Measurements from ENCODE around the gene IGF1R.

Gene IGF1R

GRCh38 chr15:98745650-98746374, 97.5 kb downstream of the IGF1R start:
- no peak for DNase-seq (ENCODE audit: low read depth, low spot score)

DNA sequence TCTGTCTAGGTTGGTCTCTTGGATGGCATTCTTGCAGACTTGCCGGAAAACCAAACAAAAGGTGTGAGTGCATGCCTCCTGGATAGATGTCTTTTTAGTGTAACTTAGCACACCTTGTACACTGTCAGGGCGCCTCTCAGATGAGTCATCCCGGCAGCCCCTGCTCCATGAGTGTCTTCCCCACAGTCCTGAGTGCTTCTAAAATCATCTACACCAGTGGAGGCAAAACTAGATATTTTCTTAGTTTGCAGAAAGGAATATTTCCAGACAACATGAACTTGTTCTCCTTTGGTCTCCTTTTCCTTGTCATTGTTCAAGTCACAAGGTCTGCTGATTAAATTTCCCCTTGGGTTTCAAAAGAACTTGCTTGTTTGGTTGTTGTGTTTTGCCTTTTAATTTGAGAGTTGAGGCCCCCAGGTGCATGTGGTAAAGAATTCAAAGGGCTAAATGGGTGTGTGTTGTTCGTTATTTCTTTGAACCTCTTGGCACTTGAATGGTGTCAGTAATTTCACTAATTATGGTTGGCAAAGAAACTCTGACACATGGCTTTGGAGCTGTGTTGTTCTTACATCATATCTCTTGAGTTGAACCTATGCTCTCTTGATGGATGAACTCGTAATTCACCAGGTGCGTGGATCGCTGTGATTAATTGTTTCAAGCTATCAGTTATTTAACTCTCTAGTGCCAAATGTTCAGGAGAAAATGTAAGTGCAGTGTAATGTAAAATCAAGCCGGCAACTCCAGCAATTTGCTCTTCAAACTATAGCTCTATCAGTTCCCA, 98.2 kb downstream of the IGF1R start:
- no peak for DNase-seq (ENCODE audit: low read depth, low spot score)

DNA sequence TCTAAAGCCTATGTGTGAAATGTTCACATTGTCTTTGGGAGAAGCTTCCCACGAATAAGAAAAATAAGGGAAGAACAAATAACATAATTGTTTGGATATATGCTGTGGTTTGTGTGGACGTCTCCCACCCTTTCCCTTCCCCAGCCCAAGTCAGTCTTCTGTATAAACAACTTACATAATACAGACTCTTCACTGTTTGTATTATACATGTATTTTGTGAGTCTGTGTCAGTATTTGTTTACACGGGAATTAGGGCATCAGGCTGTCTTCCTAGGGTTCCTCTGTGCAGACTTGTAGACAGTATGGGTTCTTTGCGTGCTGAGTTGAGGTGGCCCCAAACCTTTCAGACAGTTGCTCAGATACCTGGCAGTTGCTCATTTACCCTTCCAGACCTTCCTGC, 103.4 kb downstream of the IGF1R start:
- DNase-seq (ENCODE audit: low read depth, low spot score) = no peak

DNA sequence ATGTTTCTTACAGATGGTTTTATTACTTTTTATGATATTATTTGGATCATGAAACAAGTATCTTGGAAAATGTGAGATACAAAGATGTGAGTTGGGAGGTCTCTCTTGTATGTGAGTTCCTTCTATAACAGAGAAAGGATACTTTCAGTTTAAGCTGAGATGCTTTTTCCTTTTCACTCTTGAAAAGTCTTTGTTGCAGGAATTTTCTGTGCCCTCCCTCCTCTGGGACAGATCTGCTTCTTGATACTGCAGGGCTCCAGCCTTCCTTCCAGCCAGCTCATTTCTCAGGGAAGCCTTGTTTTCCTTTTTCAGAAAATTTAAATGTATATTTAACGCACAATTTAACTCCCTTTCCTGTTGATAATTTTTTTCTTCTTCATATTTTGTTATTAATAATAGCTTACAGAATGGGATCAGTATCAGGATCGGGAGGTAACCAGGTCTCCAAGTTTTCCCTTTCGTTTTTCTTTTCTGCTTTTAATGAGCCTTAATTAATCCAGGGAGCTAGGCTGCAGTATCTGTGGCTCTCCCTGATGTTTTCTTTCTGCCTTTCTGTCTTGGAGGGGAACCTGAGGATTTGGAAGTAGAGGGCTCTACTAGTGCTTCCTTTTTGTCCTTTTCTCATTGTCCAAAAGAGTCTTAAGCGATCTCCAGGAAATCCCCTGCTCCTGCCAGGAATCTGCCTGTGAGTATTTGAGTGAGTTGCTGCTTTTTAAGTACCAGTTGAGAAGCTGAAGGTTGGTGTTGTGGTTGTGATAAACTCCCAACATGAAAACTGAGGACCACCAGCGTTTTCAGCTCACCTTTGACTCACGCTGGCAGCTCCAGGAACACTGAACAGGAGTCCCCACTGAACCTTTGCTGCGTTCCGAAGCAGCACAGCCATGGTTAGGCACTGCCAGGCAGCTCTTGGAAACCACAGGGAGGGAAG, 105.7 kb downstream of the IGF1R start:
- DNase-seq (ENCODE audit: low read depth, low spot score) = no peak

GRCh38 chr15:98754657-98755022, 106.3 kb downstream of the IGF1R start:
- DNase-seq (ENCODE audit: low read depth, low spot score) = no peak

- DNase-seq (ENCODE audit: low read depth, low spot score) = no peak
Observed at GRCh38 chr15:98755138-98755537, 106.8 kb downstream of the IGF1R start.

DNA sequence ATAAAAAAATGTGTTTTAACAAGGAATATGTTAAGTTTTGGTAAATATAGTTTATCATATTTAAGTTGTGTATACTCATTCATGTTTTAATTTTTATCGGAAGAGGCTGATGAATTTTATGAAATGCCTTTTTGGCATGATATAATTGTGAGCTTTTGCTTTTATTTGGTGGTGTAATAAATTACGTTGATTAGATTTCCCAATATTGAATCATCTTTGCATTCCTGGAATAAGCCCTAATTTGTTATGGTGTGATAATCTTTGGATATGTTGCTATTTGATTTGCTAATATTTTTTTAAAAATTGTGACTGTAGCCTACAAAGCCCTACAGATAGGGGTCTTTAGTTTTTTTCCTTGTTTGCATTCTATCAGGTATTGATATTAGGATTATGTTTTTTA, 107.4 kb downstream of the IGF1R start:
- no peak for DNase-seq (ENCODE audit: low read depth, low spot score)

DNA sequence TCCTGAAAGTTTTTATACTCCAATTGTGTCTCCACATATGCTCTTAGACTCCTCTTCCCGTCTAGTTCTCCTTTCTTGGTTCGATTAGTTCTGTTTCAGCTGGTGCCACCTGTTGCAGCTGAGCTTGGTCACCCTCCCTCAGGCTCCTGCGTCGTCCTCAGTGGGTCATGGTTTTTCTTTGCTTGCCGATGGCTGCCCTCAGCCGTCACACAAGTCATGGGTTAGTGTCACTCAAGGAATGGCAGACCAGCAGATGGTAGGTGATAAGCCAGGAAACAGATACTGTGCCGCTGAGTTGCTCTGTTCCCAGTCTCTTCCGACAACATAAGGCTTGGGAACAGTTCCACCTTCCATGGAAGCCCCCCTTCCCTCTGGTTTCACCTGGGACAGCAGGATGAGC, 109.9 kb downstream of the IGF1R start:
- no peak for DNase-seq (ENCODE audit: low read depth, low spot score)

- no peak for DNase-seq (ENCODE audit: low read depth, low spot score)
Observed at GRCh38 chr15:98759277-98759676, 110.9 kb downstream of the IGF1R start.

GRCh38 chr15:98760112-98760826, 111.9 kb downstream of the IGF1R start:
- DNase-seq (ENCODE audit: low read depth, low spot score) = no peak

DNA sequence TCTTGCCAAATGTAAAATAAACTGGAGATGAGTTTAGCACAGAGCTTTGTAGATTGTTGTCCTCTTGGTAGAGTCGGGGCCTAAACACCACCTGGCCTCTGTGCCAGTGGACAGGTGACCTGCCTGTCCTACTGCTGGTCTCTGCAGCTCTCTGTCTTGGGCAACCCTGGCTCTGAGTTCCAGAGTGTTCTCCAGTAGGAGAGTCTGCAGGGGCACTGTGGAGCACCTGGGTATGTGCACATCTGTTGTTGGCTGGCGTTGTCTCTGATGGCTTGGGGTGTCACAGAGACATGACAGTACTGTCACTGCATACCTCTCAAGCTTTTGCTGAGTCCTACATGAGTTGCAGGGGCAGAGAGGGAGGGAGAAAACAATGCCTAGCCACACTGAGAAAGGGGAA, 112.6 kb downstream of the IGF1R start:
- DNase-seq (ENCODE audit: low read depth, low spot score) = no peak

- DNase-seq (ENCODE audit: low read depth, low spot score) = no peak
Observed at GRCh38 chr15:98763179-98763578, 114.8 kb downstream of the IGF1R start.

DNA sequence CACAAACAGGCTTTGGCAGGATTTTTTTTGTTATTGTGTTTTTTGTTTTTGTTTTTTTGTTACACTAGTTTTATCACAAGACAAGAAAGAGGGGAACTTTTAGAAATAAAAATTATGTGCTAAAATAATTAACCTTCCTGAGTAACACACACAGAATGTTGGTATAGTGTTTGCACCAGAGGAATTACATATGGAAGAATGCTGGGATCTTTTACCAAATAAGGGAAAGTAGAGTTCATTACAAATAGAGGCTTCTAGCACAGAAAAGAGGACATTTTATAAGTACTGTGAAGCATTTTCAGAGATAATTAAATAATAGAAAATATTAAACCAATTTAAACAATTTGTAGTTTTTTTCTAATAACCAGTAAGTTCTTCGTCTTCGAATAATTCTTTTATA, 116.0 kb downstream of the IGF1R start:
- no peak for DNase-seq (ENCODE audit: low read depth, low spot score)

- no peak for DNase-seq (ENCODE audit: low read depth, low spot score)
Observed at GRCh38 chr15:98765610-98766009, 117.3 kb downstream of the IGF1R start.

DNA sequence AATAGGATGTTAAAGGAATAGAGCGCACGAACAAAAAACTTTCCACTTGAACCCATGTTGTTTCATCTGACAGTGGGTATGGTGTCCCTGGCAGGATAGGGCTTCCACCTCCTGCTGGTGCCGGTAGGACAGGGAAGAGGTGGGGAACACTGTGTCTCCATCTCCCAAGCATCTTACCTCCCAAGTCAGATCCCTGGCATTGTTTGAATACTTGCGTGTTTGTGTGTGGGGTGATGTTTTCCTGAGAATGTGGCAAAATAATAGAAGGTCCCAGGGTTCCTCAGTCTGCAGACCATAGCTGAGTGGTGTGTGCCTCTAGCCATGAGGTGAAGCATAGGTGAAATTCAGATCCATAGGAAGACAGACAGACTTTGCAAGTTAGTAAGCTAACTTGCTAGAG, 119.4 kb downstream of the IGF1R start:
- DNase-seq (ENCODE audit: low read depth, low spot score) = no peak

DNA sequence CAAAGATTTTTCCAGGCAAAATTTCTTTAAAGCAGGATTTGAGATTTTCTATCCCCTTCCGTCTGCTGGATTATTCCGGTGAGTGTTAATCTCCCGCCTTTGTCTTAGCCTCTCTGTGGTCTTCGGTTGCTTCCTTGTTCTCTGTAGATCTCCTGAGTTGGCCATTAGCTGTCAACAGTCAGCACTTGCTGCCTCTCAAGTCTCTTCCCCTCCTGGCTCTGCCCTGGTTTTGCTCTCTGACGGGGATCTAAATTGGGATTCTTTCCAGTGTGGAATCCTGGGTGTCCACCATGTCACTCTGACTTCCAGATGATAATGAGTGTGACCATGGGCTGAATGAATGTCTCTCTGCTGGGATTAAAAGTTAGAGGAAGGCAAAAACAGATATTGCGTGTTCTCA, 121.5 kb downstream of the IGF1R start:
- no peak for DNase-seq (ENCODE audit: low read depth, low spot score)

GRCh38 chr15:98770984-98771383, 122.6 kb downstream of the IGF1R start:
- no peak for DNase-seq (ENCODE audit: low read depth, low spot score)

GRCh38 chr15:98771541-98771940, 123.2 kb downstream of the IGF1R start:
- no peak for DNase-seq (ENCODE audit: low read depth, low spot score)

DNA sequence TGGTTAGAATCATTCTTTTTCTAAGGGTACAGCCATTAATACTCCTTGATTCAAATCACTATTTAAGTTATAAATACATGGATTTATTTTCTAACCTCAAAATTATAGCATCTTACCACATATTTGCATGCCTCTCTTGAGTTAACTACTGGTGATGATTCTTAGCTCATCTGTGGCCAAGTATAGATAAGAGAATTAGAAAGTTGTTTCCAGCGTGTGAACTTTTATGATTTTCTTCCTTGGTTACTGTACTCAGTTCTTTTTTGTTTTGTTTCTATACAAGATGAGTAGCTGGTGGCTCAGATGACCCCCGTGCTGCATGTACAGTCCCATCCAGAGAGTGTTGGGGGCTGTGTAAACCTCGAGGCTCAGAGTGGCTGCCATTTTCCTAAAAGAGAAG, 124.6 kb downstream of the IGF1R start:
- DNase-seq (ENCODE audit: low read depth, low spot score) = no peak

- no peak for DNase-seq (ENCODE audit: low read depth, low spot score)
Observed at GRCh38 chr15:98773616-98774015, 125.3 kb downstream of the IGF1R start.

GRCh38 chr15:98774756-98775497, 126.6 kb downstream of the IGF1R start:
- DNase-seq (ENCODE audit: low read depth, low spot score) = no peak

All from activated naive CD8-positive, alpha-beta T cell treated with anti-CD3 and anti-CD28 coated beads, Interleukin-2, amount 50 U/mL, for 16 hours (primary cell).